GM12801 (cell line): Measurements from ENCODE around the gene MTMR12.

Experiments
- TF ChIP-seq, protein P1 (sequence below): IDR thresholded peaks from one replicate; pipeline ENCODE4 v1.5.1; 2011; ENCODE audit warnings: control low read depth; ENCODE audit not compliant: insufficient read length; ENCODE audit errors: extremely low read depth

The MTMR12 gene

DNA sequence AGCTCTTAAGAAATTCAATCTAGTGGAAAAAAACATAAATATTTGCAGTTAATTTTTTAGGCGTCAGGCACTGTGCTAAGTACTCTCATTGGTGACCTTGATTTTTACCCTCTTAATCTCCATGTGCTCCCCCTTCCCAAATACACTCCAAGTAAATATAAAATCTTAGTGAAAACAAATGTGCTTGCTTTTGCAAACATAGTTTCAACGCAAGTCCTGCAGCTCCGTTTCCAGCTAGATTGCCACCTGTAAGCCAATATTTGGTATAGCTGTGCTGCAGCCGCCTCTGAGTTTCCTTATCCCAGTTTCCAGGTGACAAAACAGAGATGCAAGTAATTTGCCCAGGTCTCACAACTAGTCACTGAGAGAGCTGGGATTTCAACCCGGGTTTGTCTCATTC, 1.9 kb upstream of the MTMR12 start:
- TF ChIP-seq, protein P1, sequence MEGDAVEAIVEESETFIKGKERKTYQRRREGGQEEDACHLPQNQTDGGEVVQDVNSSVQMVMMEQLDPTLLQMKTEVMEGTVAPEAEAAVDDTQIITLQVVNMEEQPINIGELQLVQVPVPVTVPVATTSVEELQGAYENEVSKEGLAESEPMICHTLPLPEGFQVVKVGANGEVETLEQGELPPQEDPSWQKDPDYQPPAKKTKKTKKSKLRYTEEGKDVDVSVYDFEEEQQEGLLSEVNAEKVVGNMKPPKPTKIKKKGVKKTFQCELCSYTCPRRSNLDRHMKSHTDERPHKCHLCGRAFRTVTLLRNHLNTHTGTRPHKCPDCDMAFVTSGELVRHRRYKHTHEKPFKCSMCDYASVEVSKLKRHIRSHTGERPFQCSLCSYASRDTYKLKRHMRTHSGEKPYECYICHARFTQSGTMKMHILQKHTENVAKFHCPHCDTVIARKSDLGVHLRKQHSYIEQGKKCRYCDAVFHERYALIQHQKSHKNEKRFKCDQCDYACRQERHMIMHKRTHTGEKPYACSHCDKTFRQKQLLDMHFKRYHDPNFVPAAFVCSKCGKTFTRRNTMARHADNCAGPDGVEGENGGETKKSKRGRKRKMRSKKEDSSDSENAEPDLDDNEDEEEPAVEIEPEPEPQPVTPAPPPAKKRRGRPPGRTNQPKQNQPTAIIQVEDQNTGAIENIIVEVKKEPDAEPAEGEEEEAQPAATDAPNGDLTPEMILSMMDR = no peak

DNA sequence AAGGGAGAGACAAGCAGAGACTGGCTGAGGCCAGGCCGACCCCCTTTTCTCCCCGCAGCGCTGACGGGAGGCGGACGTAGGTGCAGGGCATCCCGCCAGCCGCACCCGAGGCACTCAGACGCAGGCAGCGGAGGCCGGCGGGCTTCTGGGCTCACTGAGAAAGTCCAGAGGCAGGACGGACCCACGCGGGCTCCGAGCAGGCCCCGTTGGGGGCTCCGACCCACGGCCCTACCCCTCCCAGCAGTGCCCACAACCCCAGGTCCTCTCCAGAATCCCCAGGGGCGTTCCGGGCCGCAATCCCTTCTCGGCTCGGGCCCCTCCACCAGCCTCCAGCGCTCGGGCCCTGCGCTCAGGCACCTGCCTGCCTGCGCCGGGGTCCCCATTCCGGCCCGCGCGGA, 543 bp downstream of the MTMR12 start:
- TF ChIP-seq, protein P1 = no peak

DNA sequence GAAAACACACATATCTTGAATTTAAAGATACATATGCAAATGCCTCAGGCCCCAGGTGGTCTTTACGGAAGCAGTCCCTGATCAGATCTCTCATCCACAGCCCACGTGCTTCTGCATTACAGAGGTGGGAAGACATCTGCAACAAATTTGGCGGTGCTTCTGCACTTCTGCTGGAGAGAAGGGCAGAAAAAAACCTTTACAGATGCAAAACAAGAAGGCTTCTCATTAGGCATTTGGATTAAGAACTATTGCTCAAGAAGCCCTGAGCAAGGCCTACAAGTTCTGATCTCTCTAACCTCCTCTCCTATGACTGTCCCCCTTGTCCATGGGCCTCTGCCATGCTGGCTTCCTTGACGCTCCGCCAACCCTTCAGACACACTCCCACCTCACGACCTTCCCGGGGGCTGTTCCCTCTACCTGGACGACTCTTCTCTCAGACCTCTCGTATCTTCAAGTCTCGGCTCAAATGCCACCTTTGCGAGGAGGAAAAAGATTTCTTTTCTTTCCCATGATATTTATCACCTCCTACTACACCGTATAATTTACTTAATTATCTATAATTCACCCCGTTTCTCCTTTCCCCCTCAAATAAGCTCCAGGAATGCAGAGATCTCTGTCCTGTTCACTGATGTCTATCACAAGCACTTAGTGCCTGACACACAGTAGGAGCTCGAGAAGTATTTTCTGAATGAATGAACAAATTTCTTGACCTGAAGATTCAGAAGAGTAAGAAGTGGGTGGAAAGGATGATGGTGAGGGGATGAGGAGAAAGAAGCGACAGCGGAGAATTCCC, 1.1 kb downstream of the MTMR12 start:
- TF ChIP-seq, protein P1 = no peak

DNA sequence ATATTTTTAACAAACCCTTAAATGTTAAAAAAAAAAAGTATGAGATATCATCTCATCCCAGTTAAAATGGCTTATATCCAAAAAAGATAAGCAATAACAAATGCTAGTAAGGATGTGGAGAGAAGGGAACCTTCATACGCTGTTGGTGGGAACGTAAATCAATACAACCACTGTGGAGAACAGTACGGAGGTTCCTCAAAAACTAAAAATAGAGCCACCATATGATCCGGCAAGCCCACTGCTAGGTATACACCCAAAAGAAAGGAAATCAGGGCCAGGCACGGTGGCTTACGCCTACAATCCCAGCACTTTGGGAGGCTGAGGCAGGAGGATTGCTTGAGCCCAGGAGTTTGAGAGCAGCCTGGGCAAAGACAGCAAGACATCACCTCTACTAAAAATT, 3.0 kb downstream of the MTMR12 start:
- TF ChIP-seq, protein P1 = no peak

DNA sequence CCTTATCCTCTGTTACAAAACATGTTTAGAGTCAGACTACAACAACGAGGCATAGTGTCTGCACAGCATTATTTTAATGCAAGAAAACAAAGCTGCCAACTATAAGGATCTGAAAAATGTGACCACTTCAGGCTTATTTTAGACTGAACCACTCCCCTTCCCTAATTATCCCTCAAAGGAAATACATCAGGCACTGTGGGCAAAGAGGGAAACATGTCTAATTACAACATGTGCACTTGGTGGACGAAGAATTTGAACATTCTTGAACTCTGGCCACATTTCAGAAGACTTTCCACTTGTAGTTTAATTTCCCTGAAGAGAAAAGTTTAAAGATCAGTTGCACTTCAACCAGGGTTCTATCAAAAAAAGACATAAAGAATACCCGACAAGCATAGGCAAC, 3.8 kb downstream of the MTMR12 start:
- TF ChIP-seq, protein P1 = no peak

DNA sequence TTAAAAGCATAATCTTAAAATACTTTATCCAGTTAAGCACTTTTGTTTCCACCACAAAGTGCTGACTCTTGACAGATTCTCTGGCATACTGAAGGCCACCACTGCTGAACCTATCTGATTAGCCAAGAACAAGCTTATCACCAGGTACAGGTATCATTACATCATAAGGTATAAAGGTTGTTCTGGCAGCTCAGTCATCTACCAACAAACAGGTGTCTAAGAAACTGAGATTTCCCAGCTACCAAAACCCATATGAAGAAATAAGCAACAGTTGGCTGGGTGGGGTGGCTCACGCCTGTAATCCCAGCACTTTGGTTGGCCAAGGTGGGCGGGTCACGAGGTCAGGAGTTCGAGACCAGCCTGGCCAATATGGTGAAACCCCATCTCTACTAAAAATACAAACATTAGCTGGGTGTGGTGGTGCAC, 5.0 kb downstream of the MTMR12 start:
- TF ChIP-seq, protein P1 = no peak

DNA sequence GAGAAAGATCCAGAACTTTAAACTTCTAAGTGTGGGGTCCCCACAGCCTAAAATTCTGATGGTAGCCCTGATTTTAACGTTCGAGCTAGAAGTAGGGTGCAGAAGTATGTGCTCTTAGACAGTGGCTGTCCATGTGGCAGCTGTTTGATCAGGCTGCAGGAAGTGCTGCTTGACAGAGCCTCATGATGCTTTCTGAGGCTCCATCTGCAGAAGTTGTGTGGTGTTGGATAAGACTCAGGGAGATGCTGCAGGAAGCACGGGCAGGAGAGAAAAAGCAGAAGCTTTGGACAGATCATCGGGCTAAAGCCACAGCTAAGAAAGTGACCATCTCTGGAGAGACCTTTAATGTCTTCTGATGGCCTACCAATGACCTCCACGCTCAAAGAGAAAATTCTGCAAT, 8.1 kb downstream of the MTMR12 start:
- TF ChIP-seq, protein P1 = no peak

DNA sequence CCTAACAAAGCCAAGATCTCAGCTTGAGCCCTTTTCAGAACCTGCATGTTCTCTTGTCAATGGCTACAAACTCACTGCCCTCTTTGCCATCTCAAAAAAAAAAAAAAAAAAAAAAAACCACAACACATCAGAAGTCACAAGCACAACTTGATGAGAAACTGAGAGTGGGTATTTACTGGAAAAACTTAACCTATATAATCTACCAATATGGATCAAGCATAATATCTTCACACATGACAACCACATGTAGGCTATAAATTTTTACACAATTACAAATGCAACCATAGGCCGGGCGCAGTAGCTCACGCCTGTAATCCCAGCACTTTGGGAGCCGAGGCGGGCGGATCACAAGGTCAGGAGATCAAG, 9.0 kb downstream of the MTMR12 start:
- TF ChIP-seq, protein P1 = no peak
